Effector memory CD8-positive, alpha-beta T cell (primary cell): ENCODE results near the gene SMIM10L1.

Experiments used
- ATAC-seq: fragments of 150-1000 bp; cut with Tn5 transposase; replicated peaks from 2 replicates; pipeline ENCODE4 v1.10.0; 2021; ENCODE audit warnings: mild to moderate bottlenecking, moderate library complexity
- DNase-seq, 3 experiments: peaks; one replicate each; pipeline ENCODE4 v3.0.0; 2021
- H3K27ac Mint-ChIP-seq, 2 donors: one replicate each; pipeline ENCODE4 v1.8.0; 2022; ENCODE audit warnings: mild to moderate bottlenecking in 2 of 2, mixed read lengths in 2 of 2, moderate library complexity in 2 of 2
- H3K27me3 Mint-ChIP-seq, 2 donors: one replicate each; pipeline ENCODE4 v1.8.0; 2022; ENCODE audit warnings: mixed read lengths in 2 of 2
- H3K36me3 Mint-ChIP-seq: one replicate; pipeline ENCODE4 v1.8.0; 2022; ENCODE audit warnings: mild to moderate bottlenecking, moderate library complexity, mixed read lengths; ENCODE audit not compliant: insufficient read depth
- H3K4me1 Mint-ChIP-seq, 2 donors: one replicate each; pipeline ENCODE4 v1.8.0; 2022; ENCODE audit warnings: low read depth in 2 of 2, mixed read lengths in 2 of 2
- H3K4me3 Mint-ChIP-seq, 2 donors: one replicate each; pipeline ENCODE4 v1.8.0; 2022; ENCODE audit warnings: mild to moderate bottlenecking in 2 of 2, mixed read lengths in 2 of 2, moderate library complexity in 2 of 2
- H3K9me3 Mint-ChIP-seq, 2 donors: one replicate each; pipeline ENCODE4 v1.8.0; 2022; ENCODE audit warnings: mixed read lengths in 2 of 2

The SMIM10L1 gene

GRCh38 chr12:11158885-11159444 lies 12.0 kb upstream of the SMIM10L1 start:
- Mint-ChIP-seq H3K27me3 (no peaks in the 10 kb centered on the region), H3K4me3 (no peak overlapping the region), H3K36me3 (peaks cover 33% of the 10 kb centered on the region), H3K27ac (no peak overlapping the region), H3K4me1 (peaks cover 16 to 43% of the 10 kb centered on the region in 2 donors), H3K9me3 (no peaks in the 10 kb centered on the region)
- DNase-seq = no peak
- no peak for ATAC-seq

DNA sequence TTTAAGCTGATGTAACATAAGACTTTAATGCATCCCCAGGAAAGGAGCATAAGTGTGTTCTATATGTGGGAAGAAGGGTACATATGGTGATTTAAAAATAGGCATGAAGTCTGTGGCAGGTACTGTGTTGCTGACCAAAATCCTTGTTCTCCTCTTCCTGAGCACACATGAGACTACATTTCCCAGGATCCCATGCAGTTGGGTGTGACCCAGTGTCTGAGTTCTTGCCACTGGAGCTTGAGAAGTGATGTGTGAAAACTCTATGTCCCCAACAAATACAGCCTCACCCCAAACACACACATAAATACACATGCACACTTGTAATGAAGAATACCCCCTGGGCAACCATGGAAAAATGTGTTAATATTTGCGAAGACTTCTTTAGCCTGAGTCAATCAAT lies 8.5 kb upstream of the SMIM10L1 start:
- H3K4me1 Mint-ChIP-seq = peaks cover 27 to 68% of the 10 kb centered on the region in 2 donors
- no peak overlapping the region for H3K27ac Mint-ChIP-seq
- no peaks in the 10 kb centered on the region for H3K27me3 Mint-ChIP-seq
- H3K9me3 Mint-ChIP-seq = no peaks in the 10 kb centered on the region
- ATAC-seq (no peak), DNase-seq (no peak)
- no peak overlapping the region for H3K4me3 Mint-ChIP-seq
- H3K36me3 Mint-ChIP-seq = peaks cover 31% of the 10 kb centered on the region

DNA sequence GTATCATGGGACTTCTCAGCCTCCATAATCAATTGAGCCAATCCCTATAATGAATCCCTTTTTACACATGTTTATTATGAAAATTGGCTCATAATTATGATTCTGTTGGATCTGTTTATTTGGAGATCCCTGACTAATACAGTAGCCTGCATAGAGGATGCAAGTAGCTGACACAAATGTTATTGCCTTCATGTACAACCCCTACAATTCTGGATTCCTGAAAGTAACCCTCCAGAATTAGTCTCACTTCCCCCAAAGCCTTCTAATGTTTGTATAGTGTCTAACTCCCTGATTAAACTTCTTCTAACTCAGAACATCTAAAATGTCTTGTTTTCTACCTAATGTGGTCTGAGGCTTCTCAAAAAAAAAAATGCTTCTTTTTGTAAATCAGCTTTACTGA lies 6.6 kb upstream of the SMIM10L1 start:
- ATAC-seq = no peak
- H3K4me1 Mint-ChIP-seq = peaks cover 35 to 65% of the 10 kb centered on the region in 2 donors
- no peak for DNase-seq
- H3K27me3 Mint-ChIP-seq = no peaks in the 10 kb centered on the region
- no peaks in the 10 kb centered on the region for H3K9me3 Mint-ChIP-seq
- no peak overlapping the region for H3K4me3 Mint-ChIP-seq
- peaks cover 29% of the 10 kb centered on the region for H3K36me3 Mint-ChIP-seq
- H3K27ac Mint-ChIP-seq = no peak overlapping the region

- no peaks in the 10 kb centered on the region for H3K27me3 Mint-ChIP-seq
- H3K4me3 Mint-ChIP-seq = no peak overlapping the region
- H3K4me1 Mint-ChIP-seq = peaks cover 44 to 63% of the 10 kb centered on the region in 2 donors
- DNase-seq (no peak), ATAC-seq (no peak)
- no peaks in the 10 kb centered on the region for H3K9me3 Mint-ChIP-seq
- H3K36me3 Mint-ChIP-seq = peaks cover 27% of the 10 kb centered on the region
- H3K27ac Mint-ChIP-seq = no peak overlapping the region
Observed at GRCh38 chr12:11166300-11166699, 4.7 kb upstream of the SMIM10L1 start.

GRCh38 chr12:11170810-11171144 lies 217 bp upstream of the SMIM10L1 start:
- ATAC-seq (no peak), DNase-seq (no peak)
- Mint-ChIP-seq H3K4me1 (peaks cover 45 to 51% of the 10 kb centered on the region in 2 donors), H3K9me3 (no peaks in the 10 kb centered on the region), H3K27ac (peak overlapping the region; percentile 99 to 100), H3K27me3 (no peaks in the 10 kb centered on the region), H3K36me3 (peaks cover 23% of the 10 kb centered on the region), H3K4me3 (peak overlapping the region; percentile 99)

DNA sequence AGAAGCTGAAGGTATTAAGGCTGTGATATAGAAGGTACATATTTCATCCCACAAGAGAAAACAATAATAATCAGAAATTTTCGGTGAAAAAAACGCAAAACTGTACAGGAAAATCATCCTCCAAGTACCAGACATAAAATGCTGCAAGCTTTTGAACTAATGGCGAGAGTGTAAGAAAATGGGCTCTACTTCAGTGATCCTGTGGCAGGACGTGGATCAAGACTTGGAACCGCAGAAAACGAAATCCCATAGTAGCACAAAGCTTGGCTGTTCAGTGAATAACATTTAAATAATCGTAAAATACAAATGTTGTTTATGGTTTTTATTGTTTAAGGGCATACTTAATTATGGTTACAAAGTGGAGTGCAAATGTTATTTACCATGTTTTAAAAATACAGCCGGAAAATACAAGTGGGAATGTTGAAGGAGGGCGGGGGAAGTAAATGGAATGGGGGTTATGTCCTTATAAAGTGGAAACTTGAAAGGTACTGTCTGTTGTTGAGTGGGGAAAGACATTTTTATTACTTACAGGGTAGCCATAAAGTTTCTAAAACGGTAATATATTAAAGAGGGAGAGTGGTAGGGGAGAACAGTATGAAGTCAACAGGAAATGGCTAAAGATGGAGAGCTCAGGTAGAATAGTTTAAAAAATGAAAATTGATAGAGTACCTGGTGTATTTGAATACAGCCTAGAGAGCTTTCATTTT lies 1.1 kb downstream of the SMIM10L1 start:
- Mint-ChIP-seq H3K27me3 (no peaks in the 10 kb centered on the region), H3K27ac (peak overlapping the region; percentile 99 to 100), H3K4me3 (peak overlapping the region; percentile 99), H3K9me3 (no peaks in the 10 kb centered on the region), H3K36me3 (peaks cover 20% of the 10 kb centered on the region), H3K4me1 (peaks cover 42 to 44% of the 10 kb centered on the region in 2 donors)
- ATAC-seq (no peak), DNase-seq (no peak)

- H3K27me3 Mint-ChIP-seq = no peaks in the 10 kb centered on the region
- no peaks in the 10 kb centered on the region for H3K9me3 Mint-ChIP-seq
- H3K4me3 Mint-ChIP-seq = no peak overlapping the region
- DNase-seq (no peak), ATAC-seq (no peak)
- H3K27ac Mint-ChIP-seq = no peak overlapping the region
- H3K36me3 Mint-ChIP-seq = peaks cover 18% of the 10 kb centered on the region
- peaks cover 33 to 35% of the 10 kb centered on the region in 2 donors for H3K4me1 Mint-ChIP-seq
Observed at GRCh38 chr12:11174022-11174421, 3.0 kb downstream of the SMIM10L1 start.

GRCh38 chr12:11178250-11178649 lies 7.3 kb downstream of the SMIM10L1 start:
- Mint-ChIP-seq H3K27me3 (no peaks in the 10 kb centered on the region), H3K4me1 (peaks cover 4 to 5% of the 10 kb centered on the region in 2 donors), H3K27ac (no peak overlapping the region), H3K4me3 (no peak overlapping the region), H3K36me3 (no peaks in the 10 kb centered on the region), H3K9me3 (no peaks in the 10 kb centered on the region)
- ATAC-seq (no peak), DNase-seq (no peak)

GRCh38 chr12:11182529-11182928 lies 11.5 kb downstream of the SMIM10L1 start:
- ATAC-seq (no peak), DNase-seq (no peak)
- H3K4me3 Mint-ChIP-seq = no peak overlapping the region
- H3K9me3 Mint-ChIP-seq = no peaks in the 10 kb centered on the region
- H3K4me1 Mint-ChIP-seq = no peaks in the 10 kb centered on the region
- no peaks in the 10 kb centered on the region for H3K27me3 Mint-ChIP-seq
- no peak overlapping the region for H3K27ac Mint-ChIP-seq
- no peaks in the 10 kb centered on the region for H3K36me3 Mint-ChIP-seq

DNA sequence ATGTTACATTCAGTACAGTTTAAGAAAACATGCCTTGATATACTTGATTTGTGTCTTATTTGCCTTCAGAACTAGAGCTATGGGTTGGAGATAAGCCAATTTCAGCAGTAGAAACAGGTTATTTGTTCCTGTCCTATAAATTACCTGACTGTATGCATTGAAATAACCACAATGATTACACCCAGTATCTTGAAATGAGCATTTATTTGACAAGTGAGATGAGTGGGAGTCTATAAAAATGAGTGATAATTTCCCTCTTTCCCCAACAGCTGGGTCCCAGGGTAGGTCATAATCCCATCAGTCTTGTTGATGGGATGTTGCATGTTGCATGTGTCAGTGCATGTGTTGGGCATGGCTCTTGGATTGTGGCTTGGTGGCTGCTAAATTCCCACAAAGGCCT lies 12.0 kb downstream of the SMIM10L1 start:
- ATAC-seq (no peak), DNase-seq (no peak)
- no peak overlapping the region for H3K4me3 Mint-ChIP-seq
- H3K9me3 Mint-ChIP-seq = no peaks in the 10 kb centered on the region
- H3K4me1 Mint-ChIP-seq = no peaks in the 10 kb centered on the region
- no peaks in the 10 kb centered on the region for H3K36me3 Mint-ChIP-seq
- no peak overlapping the region for H3K27ac Mint-ChIP-seq
- no peaks in the 10 kb centered on the region for H3K27me3 Mint-ChIP-seq

DNA sequence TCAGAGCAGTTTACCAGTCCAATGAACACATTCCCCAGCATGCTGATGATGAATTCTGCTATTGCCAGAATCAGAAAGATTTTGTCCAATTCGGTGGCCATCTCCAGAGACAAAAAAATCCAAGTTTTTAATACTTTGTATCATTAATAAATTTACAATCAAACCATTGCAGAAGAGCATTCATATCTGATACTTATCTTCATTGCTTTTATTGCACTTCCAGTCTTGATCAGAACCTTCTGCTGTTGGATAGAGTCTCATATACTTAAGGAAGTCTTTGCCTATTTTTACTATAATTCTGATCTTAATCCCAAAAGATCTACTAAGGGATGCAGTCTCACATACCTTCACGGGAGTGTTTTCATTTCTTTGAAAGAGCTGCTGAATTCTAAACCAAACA lies 15.8 kb downstream of the SMIM10L1 start, which contains the start of gene TAS2R42:
TAS2R42 (minus strand) TSS at position 101 of the 400 bp plus-strand sequence; CDS start at position 101, 0 bp downstream.
- H3K36me3 Mint-ChIP-seq = no peaks in the 10 kb centered on the region
- no peaks in the 10 kb centered on the region for H3K9me3 Mint-ChIP-seq
- no peaks in the 10 kb centered on the region for H3K27me3 Mint-ChIP-seq
- ATAC-seq (no peak), DNase-seq (no peak)
- H3K4me1 Mint-ChIP-seq = no peaks in the 10 kb centered on the region
- H3K27ac Mint-ChIP-seq = no peak within 1 kb of the TSS
- H3K4me3 Mint-ChIP-seq = no peak within 1 kb of the TSS

GRCh38 chr12:11202811-11203210 lies 31.8 kb downstream of the SMIM10L1 start:
- Mint-ChIP-seq H3K27me3 (peaks cover 0 to 12% of the 10 kb centered on the region in 2 donors), H3K36me3 (no peaks in the 10 kb centered on the region), H3K4me3 (no peak overlapping the region), H3K27ac (no peak overlapping the region), H3K9me3 (no peaks in the 10 kb centered on the region), H3K4me1 (no peaks in the 10 kb centered on the region)
- DNase-seq = no peak
- no peak for ATAC-seq

DNA sequence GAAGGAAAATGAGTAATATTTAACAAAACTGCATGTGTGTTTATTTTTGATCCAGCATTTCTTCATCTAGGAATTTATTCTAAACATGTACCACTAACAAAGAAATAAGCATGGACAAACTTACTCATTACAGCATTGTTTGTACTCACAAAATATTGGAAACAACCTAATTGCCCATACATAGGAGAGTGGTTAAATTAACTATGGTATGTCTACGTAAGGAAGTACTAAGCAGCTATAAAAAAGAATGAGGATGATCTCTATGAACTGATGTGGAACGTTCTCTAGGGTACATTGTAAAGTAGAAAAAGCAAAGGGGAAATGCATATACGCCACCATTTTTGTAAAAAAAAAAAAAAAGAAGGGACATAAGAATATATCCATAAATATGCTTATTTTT lies 33.2 kb downstream of the SMIM10L1 start:
- H3K27me3 Mint-ChIP-seq = peaks cover 0 to 12% of the 10 kb centered on the region in 2 donors
- H3K9me3 Mint-ChIP-seq = no peaks in the 10 kb centered on the region
- H3K27ac Mint-ChIP-seq = no peak overlapping the region
- H3K4me1 Mint-ChIP-seq = no peaks in the 10 kb centered on the region
- no peak for DNase-seq
- ATAC-seq = no peak
- H3K36me3 Mint-ChIP-seq = no peaks in the 10 kb centered on the region
- no peak overlapping the region for H3K4me3 Mint-ChIP-seq

DNA sequence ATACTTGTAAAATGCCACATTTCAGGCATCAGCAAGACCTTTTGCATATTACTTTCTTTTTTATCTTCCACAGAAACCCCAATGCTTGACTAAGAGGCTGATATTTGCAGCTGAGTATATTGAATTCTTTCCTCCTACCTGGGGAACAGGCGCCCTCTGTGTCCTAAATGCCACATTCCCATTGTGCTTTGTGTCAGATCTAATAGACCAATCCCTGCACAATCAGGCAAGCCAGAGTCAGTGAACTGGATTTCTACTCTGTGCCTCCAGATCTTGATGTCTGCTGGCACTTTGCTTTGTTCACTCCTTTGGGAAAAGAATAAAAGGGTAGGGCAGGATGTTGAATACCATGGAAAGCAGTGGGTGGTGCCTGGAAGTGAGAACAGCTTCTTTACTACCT lies 38.1 kb downstream of the SMIM10L1 start:
- ATAC-seq = no peak
- Mint-ChIP-seq H3K27ac (no peak overlapping the region), H3K27me3 (peaks cover 0 to 14% of the 10 kb centered on the region in 2 donors), H3K4me3 (no peak overlapping the region), H3K36me3 (no peaks in the 10 kb centered on the region), H3K4me1 (no peaks in the 10 kb centered on the region), H3K9me3 (no peaks in the 10 kb centered on the region)
- DNase-seq = no peak
